Epithelial cell of esophagus (primary cell): ENCODE measurements around the gene AP4E1.
A peak's percentile ranks its signal among the peaks of the same experiment; 100 is the strongest.

Source experiments
- DNase-seq: peaks from one replicate; pipeline ENCODE4 v3.0.0; 2010; ENCODE audit warnings: low read depth
- H3K4me3 ChIP-seq: 2 replicates; pipeline ENCODE4 v1.5.1; 2011; ENCODE audit warnings: mild to moderate bottlenecking, low read length, control low read depth
- CTCF ChIP-seq: IDR thresholded peaks from 2 replicates; pipeline ENCODE4 v1.5.1; 2011; ENCODE audit warnings: low read depth, mild to moderate bottlenecking, low read length, control low read depth, inconsistent platforms; ENCODE audit not compliant: insufficient read depth; ENCODE audit errors: missing control alignments

Gene AP4E1

GRCh38 chr15:50978580-50978979 lies 70.1 kb downstream of the AP4E1 start:
- H3K4me3 ChIP-seq = no peak overlapping the region
- no peak for TF ChIP-seq CTCF
- no peak for DNase-seq

- TF ChIP-seq CTCF = no peak
- DNase-seq = no peak
- H3K4me3 ChIP-seq = no peak overlapping the region
Observed at GRCh38 chr15:50979041-50979440, 70.6 kb downstream of the AP4E1 start.

GRCh38 chr15:50993598-50993997 lies 85.1 kb downstream of the AP4E1 start:
- DNase-seq = peak; percentile 35
- H3K4me3 ChIP-seq = no peak overlapping the region
- TF ChIP-seq CTCF = no peak

GRCh38 chr15:50996641-50997040 lies 88.2 kb downstream of the AP4E1 start:
- no peak for TF ChIP-seq CTCF
- peak; percentile 90 for DNase-seq
- no peak overlapping the region for H3K4me3 ChIP-seq

GRCh38 chr15:50997371-50998051 lies 89.0 kb downstream of the AP4E1 start:
- DNase-seq = peak; percentile 28
- no peak overlapping the region for H3K4me3 ChIP-seq

GRCh38 chr15:51004103-51004551 lies 95.6 kb downstream of the AP4E1 start:
- no peak overlapping the region for H3K4me3 ChIP-seq
- peak; percentile 98 for DNase-seq
- no peak for TF ChIP-seq CTCF

More at GRCh38 chr15:50997371-50998051, 89.0 kb downstream of the AP4E1 start:
- no peak for TF ChIP-seq CTCF

- DNase-seq = no peak
- H3K4me3 ChIP-seq = no peak overlapping the region
- TF ChIP-seq CTCF = no peak
Observed at GRCh38 chr15:51006336-51006985, 98.0 kb downstream of the AP4E1 start.
